DOHH2 (cell line): ENCODE measurements around the gene PHF24.

Experiments
- CTCF ChIP-seq: fragments of 200-600 bp; sonication (generic); IDR thresholded peaks from one replicate; pipeline ENCODE4 v1.5.1; 2014; ENCODE audit warnings: antibody characterized with exemption, mild to moderate bottlenecking, low read depth, low read length; ENCODE audit not compliant: poor library complexity, severe bottlenecking
- EZH2phosphoT487 ChIP-seq: fragments of 200-600 bp; sonication (generic); IDR thresholded peaks from 2 replicates; pipeline ENCODE4 v1.6.1; 2017; ENCODE audit warnings: borderline replicate concordance, mild to moderate bottlenecking, antibody characterized with exemption, low read length, moderate library complexity, mixed read lengths

- TF ChIP-seq CTCF, result no peak
- TF ChIP-seq EZH2phosphoT487, result no peak
Measured at GRCh38 chr9:35029241-35029640, 71.2 kb downstream of the PHF24 start.
